ENCODE results near the gene SNRPD3. TPM values are rescaled to one million over a fixed set of nuclear protein-coding genes. Genes with fewer than 3 reads are reported as not detected.

Gene SNRPD3
- total RNA-seq, 1 donor from 2014 or later, result 147 TPM

DNA sequence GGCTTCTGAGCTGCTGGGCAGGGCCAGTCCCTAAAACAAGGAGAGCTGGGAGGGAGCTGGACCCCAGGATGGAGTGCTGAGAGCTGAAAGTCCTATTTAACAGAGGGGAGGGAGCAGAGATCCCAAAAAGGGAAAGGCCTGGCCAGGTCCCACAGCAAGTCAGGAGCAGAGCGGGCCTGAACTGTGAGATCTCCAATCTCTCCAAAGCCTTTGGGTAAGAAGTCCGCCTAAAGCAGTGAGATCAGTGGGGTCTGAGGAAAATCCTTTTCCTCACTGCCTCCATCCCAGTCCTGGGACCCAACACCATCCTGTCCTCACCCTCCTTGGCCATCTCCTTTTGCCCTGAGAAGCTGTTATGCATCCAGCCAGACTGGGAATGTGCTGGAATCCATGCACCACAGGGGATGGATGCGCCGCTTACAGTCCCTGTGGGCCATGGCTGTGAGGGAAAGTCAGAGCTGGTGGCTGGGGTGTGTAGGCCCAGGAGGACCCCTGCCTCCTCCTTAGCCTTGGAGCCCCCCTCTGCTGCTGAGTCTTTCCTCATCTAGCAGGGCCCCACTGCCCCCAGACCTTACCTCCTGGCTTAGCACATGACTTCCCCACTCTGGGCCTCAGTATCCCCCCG, 28.5 kb downstream of the SNRPD3 start:
- DNase-seq (ENCODE audit: low read depth) (no peak), FAIRE-seq (no peak)
- peaks cover 4% of the 10 kb centered on the region for H3K36me3 ChIP-seq (ENCODE audit: control insufficient read depth, insufficient read depth, low read length)
- no peaks in the 10 kb centered on the region for H3K27me3 ChIP-seq (ENCODE audit: control insufficient read depth, insufficient read depth, low read length)
- TF ChIP-seq, protein P1, sequence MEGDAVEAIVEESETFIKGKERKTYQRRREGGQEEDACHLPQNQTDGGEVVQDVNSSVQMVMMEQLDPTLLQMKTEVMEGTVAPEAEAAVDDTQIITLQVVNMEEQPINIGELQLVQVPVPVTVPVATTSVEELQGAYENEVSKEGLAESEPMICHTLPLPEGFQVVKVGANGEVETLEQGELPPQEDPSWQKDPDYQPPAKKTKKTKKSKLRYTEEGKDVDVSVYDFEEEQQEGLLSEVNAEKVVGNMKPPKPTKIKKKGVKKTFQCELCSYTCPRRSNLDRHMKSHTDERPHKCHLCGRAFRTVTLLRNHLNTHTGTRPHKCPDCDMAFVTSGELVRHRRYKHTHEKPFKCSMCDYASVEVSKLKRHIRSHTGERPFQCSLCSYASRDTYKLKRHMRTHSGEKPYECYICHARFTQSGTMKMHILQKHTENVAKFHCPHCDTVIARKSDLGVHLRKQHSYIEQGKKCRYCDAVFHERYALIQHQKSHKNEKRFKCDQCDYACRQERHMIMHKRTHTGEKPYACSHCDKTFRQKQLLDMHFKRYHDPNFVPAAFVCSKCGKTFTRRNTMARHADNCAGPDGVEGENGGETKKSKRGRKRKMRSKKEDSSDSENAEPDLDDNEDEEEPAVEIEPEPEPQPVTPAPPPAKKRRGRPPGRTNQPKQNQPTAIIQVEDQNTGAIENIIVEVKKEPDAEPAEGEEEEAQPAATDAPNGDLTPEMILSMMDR (IDR thresholded peaks at IDR 0.05; ENCODE audit: insufficient read depth, low read length, severe bottlenecking), result no peak
- H3K4me3 ChIP-seq (ENCODE audit: low read depth, low read length), result no peak overlapping the region

DNA sequence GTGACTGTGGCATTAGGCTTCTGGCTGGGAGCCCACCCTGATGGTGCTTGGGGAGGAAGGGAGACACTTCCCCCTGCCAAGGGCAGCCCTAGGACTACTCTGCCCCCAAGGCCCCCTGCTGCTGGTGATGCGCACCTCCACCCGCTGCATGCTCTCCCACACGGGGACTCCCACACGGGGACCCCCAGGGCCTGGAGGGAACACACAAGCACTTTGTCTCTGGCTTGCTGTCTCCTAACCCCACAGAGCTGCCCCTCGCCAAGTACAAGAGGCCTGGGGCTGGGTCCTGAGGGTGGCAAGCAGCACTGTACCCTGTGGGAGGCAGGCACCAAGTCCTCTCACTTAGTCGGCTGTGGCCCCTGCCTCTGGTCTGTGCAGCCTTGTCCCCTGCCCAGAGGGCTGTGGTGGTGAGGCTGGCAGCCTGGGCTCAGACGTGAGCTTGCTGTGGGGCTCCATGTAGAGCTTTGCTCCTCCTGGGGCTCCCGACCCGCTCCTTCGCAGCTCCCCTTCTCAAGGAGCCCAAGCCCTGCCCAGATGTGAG, 29.1 kb downstream of the SNRPD3 start:
- TF ChIP-seq, protein P1 (IDR thresholded peaks at IDR 0.05; ENCODE audit: insufficient read depth, low read length, severe bottlenecking), result no peak
- Histone ChIP-seq H3K36me3 (ENCODE audit: control insufficient read depth, insufficient read depth, low read length) (peaks cover 4% of the 10 kb centered on the region), H3K4me3 (ENCODE audit: low read depth, low read length) (no peak overlapping the region), H3K27me3 (ENCODE audit: control insufficient read depth, insufficient read depth, low read length) (no peaks in the 10 kb centered on the region)
- DNase-seq (ENCODE audit: low read depth) (no peak), FAIRE-seq (no peak)

DNA sequence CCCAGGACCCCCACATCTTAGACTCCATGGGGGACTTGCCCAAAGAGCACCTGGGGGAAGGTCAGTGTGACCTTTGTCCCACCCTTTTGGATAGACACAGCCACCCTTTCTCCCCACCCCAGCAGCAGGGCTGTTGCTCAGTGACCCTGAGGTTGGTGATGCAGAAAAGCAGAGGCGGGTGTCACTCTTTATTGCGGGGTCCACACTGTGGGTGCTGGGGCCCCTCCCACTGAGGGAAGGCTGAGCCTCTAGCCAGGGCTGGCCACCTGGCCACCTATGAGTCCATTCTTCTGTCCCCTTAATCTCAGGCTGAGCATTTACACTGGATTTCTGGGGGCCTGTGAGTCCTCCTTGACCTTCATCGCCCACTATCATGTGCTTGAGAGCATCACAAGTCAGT, 29.7 kb downstream of the SNRPD3 start:
- no peak for FAIRE-seq
- no peak overlapping the region for H3K4me3 ChIP-seq (ENCODE audit: low read depth, low read length)
- H3K27me3 ChIP-seq (ENCODE audit: control insufficient read depth, insufficient read depth, low read length), result no peaks in the 10 kb centered on the region
- DNase-seq (ENCODE audit: low read depth), result no peak
- peaks cover 4% of the 10 kb centered on the region for H3K36me3 ChIP-seq (ENCODE audit: control insufficient read depth, insufficient read depth, low read length)
- TF ChIP-seq, protein P1 (IDR thresholded peaks at IDR 0.05; ENCODE audit: insufficient read depth, low read length, severe bottlenecking), result no peak

DNA sequence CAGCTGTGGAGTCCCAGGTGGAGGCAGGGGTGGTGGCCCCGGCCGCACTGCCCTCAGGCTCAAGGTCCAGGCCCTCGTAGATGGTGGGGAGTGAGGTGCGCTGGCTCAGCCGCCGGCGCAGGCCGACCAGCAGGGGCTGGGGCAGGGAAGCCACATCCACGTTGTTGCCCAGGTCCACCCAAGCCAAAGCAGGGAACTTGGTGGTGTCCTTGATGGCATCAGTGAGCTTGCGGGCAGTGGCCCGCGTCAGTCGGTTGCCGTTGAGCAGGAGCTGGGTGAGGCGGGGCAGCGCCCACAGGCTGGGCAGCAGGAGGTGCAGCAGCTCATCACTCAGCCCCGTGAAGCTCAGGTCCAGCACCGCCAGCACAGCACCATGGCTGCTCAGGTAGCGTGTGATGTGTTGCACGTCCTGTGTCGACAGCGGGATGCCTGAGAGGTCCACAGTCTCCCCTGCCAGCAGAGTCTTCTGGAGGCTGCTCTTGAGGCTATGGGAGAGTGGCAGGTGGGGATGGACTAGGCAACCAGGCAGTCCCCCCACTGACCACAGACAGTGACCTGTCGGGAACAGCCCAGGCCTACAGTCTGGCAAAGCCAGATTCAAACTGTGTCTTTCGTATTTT, 30.2 kb downstream of the SNRPD3 start:
- Histone ChIP-seq H3K36me3 (ENCODE audit: control insufficient read depth, insufficient read depth, low read length) (peaks cover 4% of the 10 kb centered on the region), H3K4me3 (ENCODE audit: low read depth, low read length) (no peak overlapping the region), H3K27me3 (ENCODE audit: control insufficient read depth, insufficient read depth, low read length) (no peaks in the 10 kb centered on the region)
- DNase-seq (ENCODE audit: low read depth) (no peak), FAIRE-seq (no peak)
- TF ChIP-seq, protein P1 (IDR thresholded peaks at IDR 0.05; ENCODE audit: insufficient read depth, low read length, severe bottlenecking), result no peak

DNA sequence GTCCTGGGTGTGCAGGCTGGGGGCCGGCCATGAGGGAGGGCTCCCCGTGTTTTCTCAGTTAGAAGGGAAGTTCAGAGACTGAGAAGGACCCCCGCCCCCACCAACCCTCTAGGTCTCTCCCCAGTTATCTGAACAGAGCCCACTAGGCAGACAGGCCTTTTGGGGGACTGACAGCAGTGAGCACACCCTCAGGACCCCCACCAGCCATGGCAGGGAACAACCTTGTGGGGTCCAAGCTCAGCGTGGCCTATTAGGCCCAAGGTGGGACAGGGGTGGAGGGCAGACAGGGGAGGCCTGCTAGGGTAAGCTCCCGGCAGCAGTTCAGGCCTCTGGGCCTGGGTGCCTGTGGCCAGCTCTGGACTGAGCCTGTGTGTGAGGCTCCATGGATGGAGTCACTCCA, 31.5 kb downstream of the SNRPD3 start:
- Histone ChIP-seq H3K27me3 (ENCODE audit: control insufficient read depth, insufficient read depth, low read length) (no peaks in the 10 kb centered on the region), H3K4me3 (ENCODE audit: low read depth, low read length) (no peak overlapping the region), H3K36me3 (ENCODE audit: control insufficient read depth, insufficient read depth, low read length) (peaks cover 4% of the 10 kb centered on the region)
- FAIRE-seq, result no peak
- TF ChIP-seq, protein P1 (IDR thresholded peaks at IDR 0.05; ENCODE audit: insufficient read depth, low read length, severe bottlenecking), result no peak
- DNase-seq (ENCODE audit: low read depth), result no peak
